ENCODE results near the gene INSYN2B. TPM values are rescaled to one million over a fixed set of nuclear protein-coding genes. Genes with fewer than 3 reads are reported as not detected.

INSYN2B gene
- total and polyA plus RNA-seq, 3 donors from 2014 or later, result 0.37 to 2.3 (median 1.0) TPM

DNA sequence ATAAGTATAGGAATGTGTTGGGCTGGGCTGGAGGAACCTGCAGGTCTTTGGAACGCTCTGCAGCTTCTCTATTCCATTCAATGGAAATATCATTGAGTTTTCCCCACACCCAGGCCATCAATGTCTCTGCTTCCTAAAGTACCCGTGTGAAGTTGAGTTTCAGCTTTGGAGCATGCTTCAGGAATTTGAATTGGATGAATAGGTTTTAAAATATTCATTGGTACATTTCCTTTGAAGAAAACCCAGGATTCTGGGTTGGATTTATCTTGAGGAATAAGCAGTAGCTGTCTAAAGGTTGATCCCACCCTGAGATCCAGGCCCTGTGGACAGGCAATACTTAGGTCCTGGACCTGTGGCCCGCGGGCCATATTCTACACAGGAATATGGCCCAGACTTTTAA lies 37.3 kb downstream of the INSYN2B start:
- 94 to 95% methylated on average over 4 of the region's 4 CpGs for WGBS, 2 donors
- intact Hi-C loops (cut with DNase I; ENCODE audit: low total_unique reads), result no loop called here
- Histone ChIP-seq H3K4me1 (peaks cover 8% of the 10 kb centered on the region), H3K27me3 (no peaks in the 10 kb centered on the region), H3K9me3 (no peaks in the 10 kb centered on the region), H3K36me3 (ENCODE audit: low read depth, missing control alignments) (no peaks in the 10 kb centered on the region), H3K4me3 (no peak overlapping the region), H3K27ac (no peak overlapping the region)
- TF ChIP-seq, protein P1, sequence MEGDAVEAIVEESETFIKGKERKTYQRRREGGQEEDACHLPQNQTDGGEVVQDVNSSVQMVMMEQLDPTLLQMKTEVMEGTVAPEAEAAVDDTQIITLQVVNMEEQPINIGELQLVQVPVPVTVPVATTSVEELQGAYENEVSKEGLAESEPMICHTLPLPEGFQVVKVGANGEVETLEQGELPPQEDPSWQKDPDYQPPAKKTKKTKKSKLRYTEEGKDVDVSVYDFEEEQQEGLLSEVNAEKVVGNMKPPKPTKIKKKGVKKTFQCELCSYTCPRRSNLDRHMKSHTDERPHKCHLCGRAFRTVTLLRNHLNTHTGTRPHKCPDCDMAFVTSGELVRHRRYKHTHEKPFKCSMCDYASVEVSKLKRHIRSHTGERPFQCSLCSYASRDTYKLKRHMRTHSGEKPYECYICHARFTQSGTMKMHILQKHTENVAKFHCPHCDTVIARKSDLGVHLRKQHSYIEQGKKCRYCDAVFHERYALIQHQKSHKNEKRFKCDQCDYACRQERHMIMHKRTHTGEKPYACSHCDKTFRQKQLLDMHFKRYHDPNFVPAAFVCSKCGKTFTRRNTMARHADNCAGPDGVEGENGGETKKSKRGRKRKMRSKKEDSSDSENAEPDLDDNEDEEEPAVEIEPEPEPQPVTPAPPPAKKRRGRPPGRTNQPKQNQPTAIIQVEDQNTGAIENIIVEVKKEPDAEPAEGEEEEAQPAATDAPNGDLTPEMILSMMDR (IDR thresholded peaks at IDR 0.05), result no peak
- no peak for TF ChIP-seq POLR2A (IDR thresholded peaks at IDR 0.05)
- DNase-seq, result no peak

DNA sequence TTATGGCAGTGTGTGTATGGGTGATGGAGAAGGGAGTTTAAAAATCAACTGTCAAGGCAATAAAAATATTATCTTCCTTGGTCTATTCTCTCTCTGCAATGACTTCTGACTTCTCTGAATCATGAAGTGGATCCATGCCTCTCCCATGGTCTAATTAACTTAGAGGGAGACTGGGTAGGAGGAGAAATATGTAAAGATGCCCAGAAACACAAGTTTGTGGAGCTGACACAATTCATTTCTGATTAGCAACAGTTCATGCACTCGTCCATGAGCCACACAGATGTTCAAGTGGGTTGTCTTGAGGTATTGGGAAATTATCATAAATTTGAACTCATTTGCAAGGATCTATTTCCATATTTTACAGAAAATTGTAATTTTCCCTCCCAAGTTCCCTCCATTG lies 38.1 kb downstream of the INSYN2B start:
- no peak for DNase-seq
- Histone ChIP-seq H3K36me3 (ENCODE audit: low read depth, missing control alignments) (no peaks in the 10 kb centered on the region), H3K4me1 (peaks cover 8% of the 10 kb centered on the region), H3K9me3 (no peaks in the 10 kb centered on the region), H3K27ac (no peak overlapping the region), H3K27me3 (no peaks in the 10 kb centered on the region), H3K4me3 (no peak overlapping the region)
- intact Hi-C loops (cut with DNase I; ENCODE audit: low total_unique reads), result no loop called here
- WGBS, 2 donors, result 92 to 95% methylated on average over 1 of the region's 1 CpG
- TF ChIP-seq, protein P1 (IDR thresholded peaks at IDR 0.05), result no peak
- TF ChIP-seq POLR2A (IDR thresholded peaks at IDR 0.05), result no peak

DNA sequence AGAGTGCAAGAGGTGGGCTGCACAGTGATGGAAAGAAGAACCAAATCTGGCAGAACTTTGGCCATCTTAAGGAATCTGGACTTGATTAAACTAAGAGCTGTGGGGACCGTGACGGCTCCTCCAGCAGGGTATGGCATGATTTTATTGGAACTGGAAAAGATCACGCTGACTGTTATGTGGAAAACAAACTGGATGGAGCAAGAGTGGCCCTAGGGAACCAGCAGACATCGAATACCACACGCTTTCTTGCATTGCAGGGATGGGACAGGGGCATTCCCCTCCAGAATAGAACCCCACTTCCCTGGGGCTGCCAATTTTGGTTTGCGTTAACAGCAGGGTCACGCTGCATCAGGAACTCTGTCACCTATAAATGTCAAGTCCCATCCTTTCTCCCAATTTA lies 38.8 kb downstream of the INSYN2B start:
- intact Hi-C loops (cut with DNase I; ENCODE audit: low total_unique reads), result no loop called here
- 97 to 99% methylated on average over 7 of the region's 7 CpGs for WGBS, 2 donors
- no peak for TF ChIP-seq POLR2A (IDR thresholded peaks at IDR 0.05)
- TF ChIP-seq, protein P1 (IDR thresholded peaks at IDR 0.05), result no peak

GRCh38 chr5:169939731-169940130 lies 40.6 kb downstream of the INSYN2B start:
- Histone ChIP-seq H3K36me3 (ENCODE audit: low read depth, missing control alignments) (no peaks in the 10 kb centered on the region), H3K4me3 (no peak overlapping the region), H3K4me1 (no peaks in the 10 kb centered on the region), H3K27ac (no peak overlapping the region), H3K27me3 (no peaks in the 10 kb centered on the region), H3K9me3 (no peaks in the 10 kb centered on the region)
- intact Hi-C loops (cut with DNase I; ENCODE audit: low total_unique reads), result no loop called here
- WGBS, 2 donors, result 93 to 96% methylated on average over 2 of the region's 2 CpGs
- DNase-seq, result no peak
- TF ChIP-seq, protein P1 (IDR thresholded peaks at IDR 0.05), result no peak
- TF ChIP-seq POLR2A (IDR thresholded peaks at IDR 0.05), result no peak

More for the DNA sequence above, 38.8 kb downstream of the INSYN2B start:
- H3K4me1 ChIP-seq, result peaks cover 5% of the 10 kb centered on the region
- no peak for DNase-seq
- no peak overlapping the region for H3K27ac ChIP-seq
- H3K36me3 ChIP-seq (ENCODE audit: low read depth, missing control alignments), result no peaks in the 10 kb centered on the region
- H3K27me3 ChIP-seq, result no peaks in the 10 kb centered on the region
- no peaks in the 10 kb centered on the region for H3K9me3 ChIP-seq
- H3K4me3 ChIP-seq, result no peak overlapping the region

DNA sequence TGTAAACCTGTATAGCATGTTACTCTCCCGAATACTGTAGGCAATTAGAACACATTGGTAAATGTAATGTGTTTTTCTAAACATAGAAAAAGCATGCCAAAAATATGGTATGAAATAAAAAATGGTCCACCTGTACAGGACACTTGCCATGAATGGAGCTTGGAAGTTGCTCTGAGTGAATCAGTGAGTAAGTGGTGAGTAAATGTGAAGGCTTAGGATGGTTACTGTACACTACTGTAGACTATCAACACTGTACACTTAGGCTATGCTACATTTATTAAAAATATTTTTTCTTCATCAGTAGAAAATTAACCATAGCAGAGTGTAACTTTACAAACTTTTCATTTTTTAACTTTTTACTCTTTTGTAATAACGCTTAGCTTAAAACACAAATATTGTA lies 41.9 kb downstream of the INSYN2B start:
- H3K4me1 ChIP-seq, result no peaks in the 10 kb centered on the region
- no peak for DNase-seq
- H3K27me3 ChIP-seq, result no peaks in the 10 kb centered on the region
- no peaks in the 10 kb centered on the region for H3K36me3 ChIP-seq (ENCODE audit: low read depth, missing control alignments)
- intact Hi-C loops (cut with DNase I; ENCODE audit: low total_unique reads), result no loop called here
- 91 to 97% methylated on average over 2 of the region's 2 CpGs for WGBS, 2 donors
- no peak overlapping the region for H3K4me3 ChIP-seq
- no peak overlapping the region for H3K27ac ChIP-seq
- no peak for TF ChIP-seq POLR2A (IDR thresholded peaks at IDR 0.05)
- TF ChIP-seq, protein P1 (IDR thresholded peaks at IDR 0.05), result no peak
- H3K9me3 ChIP-seq, result no peaks in the 10 kb centered on the region
